ENCODE results near the gene AQP6. TPM values are rescaled to one million over a fixed set of nuclear protein-coding genes. Genes with fewer than 3 reads are reported as not detected.

The AQP6 gene
- total RNA-seq, 1 experiment from 2014 or later = not detected

- H3K27ac ChIP-seq = no peak overlapping the region
- no peak for DNase-seq (ENCODE audit: low read depth in 1 of 2, low spot score in 2 of 2)
- no peaks in the 10 kb centered on the region for H3K36me3 ChIP-seq
- no peaks in the 10 kb centered on the region for H3K9me3 ChIP-seq (replicated peaks)
- H3K4me1 ChIP-seq (replicated peaks) = no peaks in the 10 kb centered on the region
- H3K27me3 ChIP-seq (replicated peaks) = no peaks in the 10 kb centered on the region
- no peak overlapping the region for H3K4me3 ChIP-seq
Observed at GRCh38 chr12:49947593-49948226, 25.0 kb upstream of the AQP6 start.

DNA sequence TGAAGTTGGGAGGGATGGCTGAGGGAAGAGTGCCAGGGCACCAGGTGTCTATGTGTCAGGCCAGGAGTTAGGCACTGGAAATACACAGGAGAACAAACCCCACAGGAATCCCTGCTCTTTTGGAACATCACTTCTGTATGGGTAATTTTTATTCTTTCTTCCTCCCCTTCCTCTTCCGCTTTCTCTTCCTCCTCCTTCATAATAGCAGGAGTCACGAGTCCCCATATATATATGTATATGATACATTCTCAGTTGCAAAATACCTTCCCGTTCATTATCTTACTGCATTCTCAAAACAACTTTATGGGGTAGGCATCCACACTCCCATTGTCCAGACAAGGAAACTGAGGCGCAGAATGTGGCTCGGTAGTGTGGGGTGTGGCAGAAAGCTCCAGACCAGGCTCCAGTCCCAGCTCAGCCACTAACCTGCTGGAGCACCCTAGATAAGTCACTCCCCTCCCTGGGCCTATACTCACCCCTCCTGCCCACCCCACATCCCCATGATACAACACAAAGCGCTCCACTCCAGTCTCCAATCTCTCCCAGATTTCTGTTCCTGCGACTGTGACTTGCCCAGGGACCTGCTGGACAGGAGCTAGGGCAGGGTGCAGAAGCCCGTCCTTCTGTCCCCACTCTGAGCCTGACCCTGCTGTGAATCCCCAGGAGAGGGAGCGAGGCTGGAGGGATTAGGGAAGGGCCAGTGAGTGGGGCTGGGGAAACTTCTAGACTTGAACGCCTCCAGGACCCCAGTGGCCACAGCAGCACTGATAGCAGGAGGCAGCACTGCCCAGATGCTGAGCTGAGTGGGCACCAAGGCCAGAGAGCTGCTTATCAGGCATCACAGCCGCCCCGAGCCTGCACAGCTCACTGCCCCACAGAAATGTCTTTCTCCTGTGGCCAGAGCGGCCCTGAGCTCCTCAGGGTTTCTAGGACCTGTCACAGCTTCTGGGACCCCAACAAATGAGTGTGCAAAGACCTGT, 23.6 kb upstream of the AQP6 start:
- Histone ChIP-seq H3K4me3 (no peak overlapping the region), H3K9me3 (replicated peaks) (no peaks in the 10 kb centered on the region), H3K4me1 (replicated peaks) (no peaks in the 10 kb centered on the region), H3K27me3 (replicated peaks) (no peaks in the 10 kb centered on the region), H3K36me3 (no peaks in the 10 kb centered on the region), H3K27ac (no peak overlapping the region)
- DNase-seq (ENCODE audit: low read depth in 1 of 2, low spot score in 2 of 2) = no peak

DNA sequence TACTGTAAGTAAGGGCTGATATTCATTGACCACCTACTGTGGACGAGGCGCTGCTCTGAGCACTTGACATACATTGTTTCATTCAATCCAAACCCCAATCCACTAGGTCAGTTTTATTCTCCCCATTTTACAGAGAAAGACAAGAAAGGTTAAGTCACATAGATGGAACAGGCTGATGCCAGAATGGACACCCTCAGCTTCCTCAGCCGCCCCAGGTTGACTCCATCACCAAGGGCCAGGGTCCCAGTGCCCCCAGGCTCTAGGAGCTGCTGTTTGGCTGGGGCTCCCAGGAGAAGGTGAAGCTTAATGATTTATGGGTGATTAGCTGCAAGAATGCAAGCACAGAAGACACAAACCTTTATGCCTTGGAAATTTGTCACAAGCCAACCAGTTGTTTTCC, 22.9 kb upstream of the AQP6 start:
- no peak overlapping the region for H3K27ac ChIP-seq
- no peak for DNase-seq (ENCODE audit: low read depth in 1 of 2, low spot score in 2 of 2)
- no peaks in the 10 kb centered on the region for H3K9me3 ChIP-seq (replicated peaks)
- H3K36me3 ChIP-seq = no peaks in the 10 kb centered on the region
- H3K4me3 ChIP-seq = no peak overlapping the region
- H3K4me1 ChIP-seq (replicated peaks) = no peaks in the 10 kb centered on the region
- H3K27me3 ChIP-seq (replicated peaks) = no peaks in the 10 kb centered on the region

- no peaks in the 10 kb centered on the region for H3K9me3 ChIP-seq (replicated peaks)
- H3K27me3 ChIP-seq (replicated peaks) = no peaks in the 10 kb centered on the region
- H3K27ac ChIP-seq = no peak within 1 kb of the TSS
- H3K4me1 ChIP-seq (replicated peaks) = no peaks in the 10 kb centered on the region
- no peak within 1 kb of the TSS for H3K4me3 ChIP-seq
- DNase-seq (ENCODE audit: low read depth in 1 of 2, low spot score in 2 of 2) = no peak
- H3K36me3 ChIP-seq = no peaks in the 10 kb centered on the region
Observed at GRCh38 chr12:49950273-49951251, 22.2 kb upstream of the AQP6 start, which contains the start of gene AQP2. Gene AQP2 (plus strand): TSS chr12:49950737. CDS start chr12:49950831, 94 bp downstream.

DNA sequence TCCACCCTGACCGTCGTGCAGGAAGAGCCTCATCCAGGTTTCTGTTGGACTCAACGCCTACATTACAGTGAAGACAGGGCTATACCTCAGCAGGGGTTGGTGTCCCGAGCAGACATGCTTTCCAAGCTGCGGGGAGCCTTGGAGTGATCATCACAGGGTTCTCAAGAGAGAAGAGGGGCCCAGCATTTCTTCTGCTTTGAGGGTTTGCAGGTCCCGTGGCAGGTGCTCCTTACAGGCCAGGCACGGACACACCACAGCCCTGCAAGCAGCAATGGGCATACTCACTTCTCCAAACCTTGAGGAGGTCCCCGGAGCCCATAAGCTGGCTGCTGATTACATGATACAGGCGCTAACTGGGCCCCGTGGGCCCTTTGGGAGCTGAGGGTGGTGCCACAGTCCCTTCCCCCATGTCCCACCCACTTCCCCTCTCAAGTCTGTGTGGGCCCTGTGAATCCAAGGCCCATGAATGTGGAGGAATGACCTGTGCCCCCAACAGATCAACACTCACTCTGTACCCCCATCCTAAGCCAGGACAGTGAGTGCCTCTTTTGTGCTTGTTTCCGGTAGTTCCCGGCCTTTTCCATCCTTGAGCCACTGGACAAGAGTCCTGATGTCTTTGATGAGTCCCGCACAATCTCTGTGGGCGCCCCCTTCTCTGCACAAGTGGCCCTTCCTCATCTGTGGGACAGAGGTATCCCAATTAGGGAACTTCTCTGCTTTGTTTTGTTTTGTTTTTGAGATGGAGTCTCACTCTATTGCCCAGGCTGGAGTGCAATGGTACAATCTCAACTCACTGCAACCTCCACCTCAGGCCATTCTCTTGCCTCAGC, 21.1 kb upstream of the AQP6 start:
- no peak overlapping the region for H3K27ac ChIP-seq
- H3K27me3 ChIP-seq (replicated peaks) = no peaks in the 10 kb centered on the region
- no peaks in the 10 kb centered on the region for H3K4me1 ChIP-seq (replicated peaks)
- DNase-seq (ENCODE audit: low read depth in 1 of 2, low spot score in 2 of 2) = no peak
- H3K9me3 ChIP-seq (replicated peaks) = no peaks in the 10 kb centered on the region
- no peaks in the 10 kb centered on the region for H3K36me3 ChIP-seq
- H3K4me3 ChIP-seq = no peak overlapping the region

DNA sequence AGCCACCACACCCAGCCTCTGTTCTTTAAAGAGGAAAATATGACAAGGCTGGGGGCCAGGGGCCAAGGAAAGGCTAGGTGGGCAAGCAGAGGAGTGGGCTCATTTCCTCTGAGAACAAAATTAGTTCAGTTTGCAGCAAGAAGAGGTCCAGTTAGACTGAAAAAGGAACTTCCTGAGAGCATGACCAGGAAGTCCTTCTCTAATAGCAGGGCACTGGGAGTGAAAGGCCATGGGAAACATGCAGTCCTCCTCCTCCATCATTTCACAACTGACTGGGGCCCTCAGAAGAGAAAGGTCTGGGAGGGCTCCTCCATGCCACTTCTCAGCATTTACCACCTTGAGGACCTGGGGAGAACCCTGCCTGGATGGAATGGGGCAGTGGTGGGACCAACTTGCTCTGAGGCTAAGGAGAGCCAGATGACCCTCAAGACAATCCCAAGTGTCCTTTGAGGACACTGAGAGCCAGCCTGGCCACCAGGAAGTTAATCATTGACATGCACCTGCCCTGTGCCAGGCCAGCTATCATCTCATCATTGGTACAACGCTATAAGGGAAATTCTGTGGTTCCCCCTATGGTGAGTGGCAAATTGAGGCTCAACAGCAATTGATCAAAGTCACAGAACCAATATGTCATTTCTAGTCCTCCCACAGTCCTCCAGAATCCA, 20.2 kb upstream of the AQP6 start:
- no peak overlapping the region for H3K27ac ChIP-seq
- H3K4me1 ChIP-seq (replicated peaks) = no peaks in the 10 kb centered on the region
- no peaks in the 10 kb centered on the region for H3K9me3 ChIP-seq (replicated peaks)
- no peak for DNase-seq (ENCODE audit: low read depth in 1 of 2, low spot score in 2 of 2)
- H3K4me3 ChIP-seq = no peak overlapping the region
- H3K27me3 ChIP-seq (replicated peaks) = no peaks in the 10 kb centered on the region
- H3K36me3 ChIP-seq = no peaks in the 10 kb centered on the region

DNA sequence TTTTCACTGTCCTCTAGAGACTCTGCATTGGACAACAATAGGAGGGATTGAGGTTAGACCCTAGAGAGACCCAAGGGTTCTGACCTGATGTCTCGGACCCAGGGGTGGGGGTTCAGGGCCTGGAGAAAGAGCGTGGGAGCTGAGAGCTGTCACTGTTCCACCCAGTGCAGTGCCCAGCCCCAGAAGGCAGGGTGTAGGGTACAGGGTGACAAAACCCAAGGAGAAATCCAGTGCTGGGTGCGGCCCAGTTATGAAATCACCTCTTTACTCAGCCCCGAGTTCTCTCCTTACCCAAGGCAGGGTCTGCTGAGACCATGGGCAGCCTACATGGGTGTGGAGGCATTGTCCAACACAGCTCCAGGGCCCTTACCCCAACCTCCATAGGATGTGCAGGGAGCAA, 19.6 kb upstream of the AQP6 start:
- Histone ChIP-seq H3K36me3 (no peaks in the 10 kb centered on the region), H3K9me3 (replicated peaks) (no peaks in the 10 kb centered on the region), H3K4me3 (no peak overlapping the region), H3K27ac (no peak overlapping the region), H3K4me1 (replicated peaks) (no peaks in the 10 kb centered on the region), H3K27me3 (replicated peaks) (no peaks in the 10 kb centered on the region)
- no peak for DNase-seq (ENCODE audit: low read depth in 1 of 2, low spot score in 2 of 2)

- no peak overlapping the region for H3K27ac ChIP-seq
- no peak overlapping the region for H3K4me3 ChIP-seq
- no peaks in the 10 kb centered on the region for H3K9me3 ChIP-seq (replicated peaks)
- H3K36me3 ChIP-seq = no peaks in the 10 kb centered on the region
- DNase-seq (ENCODE audit: low read depth in 1 of 2, low spot score in 2 of 2) = no peak
- H3K27me3 ChIP-seq (replicated peaks) = no peaks in the 10 kb centered on the region
- peaks cover under 1% of the 10 kb centered on the region; the same call in 1 of the 2 replicates for H3K4me1 ChIP-seq (replicated peaks)
Observed at GRCh38 chr12:49953961-49954846, 18.5 kb upstream of the AQP6 start.

DNA sequence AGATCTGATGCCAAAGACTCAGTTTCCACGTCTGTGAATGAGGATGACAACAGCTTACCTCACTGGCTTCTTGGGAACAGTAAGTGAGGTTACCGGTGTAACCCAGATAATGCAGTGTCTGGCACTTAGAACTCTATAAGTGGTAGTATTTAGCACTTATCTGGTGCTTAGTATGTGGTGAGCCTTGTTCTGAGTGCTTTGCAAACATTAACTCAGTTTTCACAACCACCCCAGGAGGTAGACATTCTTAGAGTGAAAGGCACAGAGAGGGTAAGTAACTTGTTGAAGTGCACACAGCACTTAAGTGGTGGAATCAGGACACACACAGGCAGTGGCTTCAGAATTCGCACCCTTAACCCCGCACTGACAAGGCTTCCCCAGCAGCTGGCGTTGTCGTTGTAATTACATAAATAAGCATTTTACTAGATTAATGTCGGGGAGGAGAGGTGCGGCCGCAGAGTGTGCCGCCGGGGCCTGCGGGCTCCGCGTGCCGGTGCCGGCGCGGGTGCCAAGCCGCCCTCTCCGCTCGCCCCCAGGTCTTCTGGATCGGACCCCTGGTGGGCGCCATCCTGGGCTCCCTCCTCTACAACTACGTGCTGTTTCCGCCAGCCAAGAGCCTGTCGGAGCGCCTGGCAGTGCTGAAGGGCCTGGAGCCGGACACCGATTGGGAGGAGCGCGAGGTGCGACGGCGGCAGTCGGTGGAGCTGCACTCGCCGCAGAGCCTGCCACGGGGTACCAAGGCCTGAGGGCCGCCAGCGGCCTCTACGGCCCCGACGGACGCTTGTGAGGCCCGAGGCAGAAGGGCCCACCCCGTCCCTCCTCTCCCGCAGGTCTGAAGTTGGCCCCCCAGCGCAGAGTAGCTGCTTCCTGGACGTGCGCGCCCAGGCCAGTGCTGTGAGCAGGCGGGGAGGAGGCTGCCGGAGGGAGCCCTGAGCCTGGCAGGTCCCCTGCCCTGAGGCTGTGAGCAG, 17.6 kb upstream of the AQP6 start:
- H3K9me3 ChIP-seq (replicated peaks) = no peaks in the 10 kb centered on the region
- H3K4me1 ChIP-seq (replicated peaks) = peaks cover 10% of the 10 kb centered on the region
- H3K27me3 ChIP-seq (replicated peaks) = no peaks in the 10 kb centered on the region; the same call in 1 of the 2 replicates
- no peaks in the 10 kb centered on the region for H3K36me3 ChIP-seq
- no peak overlapping the region for H3K27ac ChIP-seq
- no peak for DNase-seq (ENCODE audit: low read depth in 1 of 2, low spot score in 2 of 2)
- H3K4me3 ChIP-seq = no peak overlapping the region

GRCh38 chr12:49955899-49956662, 16.7 kb upstream of the AQP6 start:
- no peak for DNase-seq (ENCODE audit: low read depth in 1 of 2, low spot score in 2 of 2)
- H3K36me3 ChIP-seq = no peaks in the 10 kb centered on the region
- H3K4me1 ChIP-seq (replicated peaks) = peaks cover 11% of the 10 kb centered on the region
- H3K27me3 ChIP-seq (replicated peaks) = peaks cover 7% of the 10 kb centered on the region; the same call in 1 of the 2 replicates
- no peaks in the 10 kb centered on the region for H3K9me3 ChIP-seq (replicated peaks)
- no peak overlapping the region for H3K4me3 ChIP-seq
- H3K27ac ChIP-seq = no peak overlapping the region
